HEK293 (cell line): ENCODE measurements around the gene TEPSIN.
A peak's percentile ranks its signal among the peaks of the same experiment; 100 is the strongest.

ENCODE experiments used
- CTCF ChIA-PET: fragments of 350-600 bp; formaldehyde crosslinking; extraction: SDS; loops from one replicate; lab custom pipeline; 2021; ENCODE audit warnings: antibody characterized with exemption; lab: Yijun Ruan, JAX
- POLR2A ChIA-PET: fragments of 300-600 bp; formaldehyde crosslinking; extraction: SDS; loops from one replicate; lab custom pipeline; 2020; ENCODE audit warnings: antibody characterized with exemption, inconsistent platforms; lab: Yijun Ruan, JAX
- H3K27ac ChIP-seq: fragments of 200-500 bp; sonication (Bioruptor generic); 2 replicates; pipeline ENCODE4 v1.5.1; 2014; ENCODE audit warnings: low read depth, low read length, control low read depth, inconsistent platforms; ENCODE audit errors: extremely low read depth
- H3K36me3 ChIP-seq, 2 experiments: fragments of 200-500 bp in 1 of 2; sonication (Bioruptor generic) in 1 of 2; 1 replicate in 1 of 2; 2 replicates in 1 of 2; pipeline ENCODE4 v1.5.1; 2014 to 2017; ENCODE audit warnings: inconsistent platforms in 2 of 2, low read length in 2 of 2; ENCODE audit not compliant: control insufficient read depth in 2 of 2, insufficient read depth in 1 of 2
- H3K4me1 ChIP-seq: fragments of 200-500 bp; sonication (Bioruptor generic); 2 replicates; pipeline ENCODE4 v1.5.1; 2014; ENCODE audit warnings: mild to moderate bottlenecking, low read length, inconsistent platforms; ENCODE audit not compliant: control insufficient read depth, insufficient read depth
- H3K4me3 ChIP-seq: 2 replicates; pipeline ENCODE4 v1.5.1; 2011; ENCODE audit warnings: low read depth, mild to moderate bottlenecking, control low read depth, low read length, moderate library complexity
- H3K9me3 ChIP-seq: fragments of 200-500 bp; sonication (Bioruptor generic); 2 replicates; pipeline ENCODE4 v1.5.1; 2014; ENCODE audit warnings: low read depth, low read length, inconsistent platforms; ENCODE audit not compliant: control insufficient read depth, insufficient read depth
- ELK4 ChIP-seq: IDR thresholded peaks from 2 replicates; pipeline ENCODE4 v1.6.1; 2011; ENCODE audit warnings: mild to moderate bottlenecking, low read depth, low read length, borderline replicate concordance
- KLF17 ChIP-seq: fragments of 450-650 bp; formaldehyde crosslinking; IDR thresholded peaks from 2 replicates; pipeline ENCODE4 v1.5.1; 2016; ENCODE audit warnings: missing biosample characterization, missing genetic modification characterization
- PRDM1 ChIP-seq: fragments of 450-650 bp; formaldehyde crosslinking; IDR thresholded peaks from 2 replicates; pipeline ENCODE4; 2016; ENCODE audit warnings: missing biosample characterization, missing genetic modification characterization
- PRDM10 ChIP-seq: fragments of 450-650 bp; formaldehyde crosslinking; IDR thresholded peaks from 2 replicates; pipeline ENCODE4 v1.5.1; 2016; ENCODE audit warnings: missing biosample characterization, missing genetic modification characterization
- SCRT2 ChIP-seq: fragments of 450-650 bp; formaldehyde crosslinking; IDR thresholded peaks from 2 replicates; pipeline ENCODE4 v1.5.1; 2016; ENCODE audit warnings: missing biosample characterization, missing genetic modification characterization
- ZBTB1 ChIP-seq: fragments of 450-650 bp; formaldehyde crosslinking; IDR thresholded peaks from 2 replicates; pipeline ENCODE4 v1.5.1; 2016; ENCODE audit warnings: missing biosample characterization, missing genetic modification characterization
- ZFHX2 ChIP-seq: fragments of 450-650 bp; formaldehyde crosslinking; conservative IDR thresholded peaks from 2 replicates; pipeline ENCODE4 v1.5.1; 2016; ENCODE audit warnings: missing biosample characterization, missing genetic modification characterization
- ZIC2 ChIP-seq: fragments of 450-650 bp; formaldehyde crosslinking; IDR thresholded peaks from 2 replicates; pipeline ENCODE4 v1.5.1; 2016; ENCODE audit warnings: missing biosample characterization, missing genetic modification characterization
- ZNF132 ChIP-seq: fragments of 450-650 bp; formaldehyde crosslinking; IDR thresholded peaks from 2 replicates; pipeline ENCODE4 v1.5.1; 2017; ENCODE audit warnings: missing biosample characterization, missing genetic modification characterization, borderline replicate concordance
- ZNF133 ChIP-seq: fragments of 450-650 bp; formaldehyde crosslinking; IDR thresholded peaks from 2 replicates; pipeline ENCODE4 v1.5.1; 2016; ENCODE audit warnings: missing biosample characterization, missing genetic modification characterization
- ZNF140 ChIP-seq: fragments of 450-650 bp; formaldehyde crosslinking; IDR thresholded peaks from 2 replicates; pipeline ENCODE4 v1.5.1; 2016; ENCODE audit warnings: missing biosample characterization, missing genetic modification characterization
- ZNF223 ChIP-seq: fragments of 450-650 bp; formaldehyde crosslinking; IDR thresholded peaks from 2 replicates; pipeline ENCODE4 v1.5.1; 2016; ENCODE audit warnings: missing biosample characterization, missing genetic modification characterization
- ZNF398 ChIP-seq: fragments of 450-650 bp; formaldehyde crosslinking; IDR thresholded peaks from 2 replicates; pipeline ENCODE4 v1.5.1; 2017; ENCODE audit warnings: missing biosample characterization, missing genetic modification characterization
- ZNF501 ChIP-seq: fragments of 450-650 bp; formaldehyde crosslinking; IDR thresholded peaks from 2 replicates; pipeline ENCODE4 v1.5.1; 2016; ENCODE audit warnings: missing biosample characterization, missing genetic modification characterization
- ZNF513 ChIP-seq: fragments of 450-650 bp; IDR thresholded peaks from 2 replicates; pipeline ENCODE4 v1.5.1; 2018; ENCODE audit warnings: missing biosample characterization, missing genetic modification characterization
- ZNF571 ChIP-seq: fragments of 450-650 bp; formaldehyde crosslinking; IDR thresholded peaks from 2 replicates; pipeline ENCODE4 v1.5.0; 2017; ENCODE audit warnings: missing biosample characterization, missing genetic modification characterization
- ZNF580 ChIP-seq: fragments of 450-650 bp; formaldehyde crosslinking; IDR thresholded peaks from 2 replicates; pipeline ENCODE4 v1.5.1; 2016; ENCODE audit warnings: missing biosample characterization, missing genetic modification characterization
- ZNF596 ChIP-seq: fragments of 450-650 bp; IDR thresholded peaks from 2 replicates; pipeline ENCODE4 v1.5.0; 2018; ENCODE audit warnings: missing biosample characterization, mild to moderate bottlenecking, missing genetic modification characterization, moderate library complexity
- ZNF639 ChIP-seq: fragments of 450-650 bp; formaldehyde crosslinking; IDR thresholded peaks from 2 replicates; pipeline ENCODE4 v1.5.1; 2016; ENCODE audit warnings: missing biosample characterization, missing genetic modification characterization
- ZNF701 ChIP-seq: fragments of 450-650 bp; formaldehyde crosslinking; IDR thresholded peaks from 2 replicates; pipeline ENCODE4 v1.5.1; 2016; ENCODE audit warnings: missing biosample characterization, missing genetic modification characterization
- ZNF777 ChIP-seq: fragments of 450-650 bp; formaldehyde crosslinking; IDR thresholded peaks from 2 replicates; pipeline ENCODE4 v1.5.1; 2017; ENCODE audit warnings: missing biosample characterization, missing genetic modification characterization, borderline replicate concordance
- ZSCAN5A ChIP-seq: fragments of 450-650 bp; formaldehyde crosslinking; IDR thresholded peaks from 2 replicates; pipeline ENCODE4 v1.5.1; 2016; ENCODE audit warnings: missing biosample characterization, missing genetic modification characterization

The TEPSIN gene

GRCh38 chr17:81239714-81240555, 1.1 kb upstream of the TEPSIN start (continued):
- TF ChIP-seq PRDM10 (tag by site-specific recombination) (peak; percentile 93), ZNF701 (no peak), ZNF132 (no peak), ZFHX2 (tag by site-specific recombination) (0 out of 2 replicates have a peak, but pooled peaks have one; percentile 3), ZBTB1 (no peak), SCRT2 (tag by site-specific recombination) (no peak), ZNF133 (no peak), ZNF501 (0 out of 2 replicates have a peak, but pooled peaks have one; percentile 24), PRDM1 (tag by site-specific recombination) (no peak), ELK4 (no peak), ZNF513 (tag by site-specific recombination) (no peak), ZNF639 (tag by site-specific recombination) (no peak)
- TF ChIP-seq, all 188 proteins: peak for 6

- Histone ChIP-seq H3K4me1 (peaks cover 8% of the 10 kb centered on the region), H3K4me3 (peak overlapping the region; percentile 80), H3K27ac (peak overlapping the region; percentile 58; the same call in 1 of the 2 replicates), H3K36me3 (peaks cover 0 to 43% of the 10 kb centered on the region in 2 experiments; a peak in 2 of 3 replicates), H3K9me3 (no peaks in the 10 kb centered on the region)
- ChIA-PET CTCF (interaction anchor here (1.0 to 5.2 kb wide), 5 partner anchors 16 to 246 kb away, joined by 3 to 42 read pairs (median 7); no protein-coding TSS in a partner anchor), POLR2A (interaction anchor here (0.6 to 3.1 kb wide), 24 partner anchors 8 to 589 kb away, joined by 3 to 55 read pairs (median 4); partner anchors contain the start of genes ACTG1, BAHCC1, CEP131 and FAAP100)
- TF ChIP-seq ZNF223 (tag by site-specific recombination), result no peak
- TF ChIP-seq ZNF596 (tag by site-specific recombination), result 0 out of 2 replicates have a peak, but pooled peaks have one; percentile 14
- no peak for TF ChIP-seq ZNF501
- 0 out of 2 replicates have a peak, but pooled peaks have one; percentile 15 for TF ChIP-seq ZIC2 (tag by site-specific recombination)
- peak; percentile 51; the same call in 1 of the 2 replicates for TF ChIP-seq ZNF777 (tag by site-specific recombination)
- no peak for TF ChIP-seq KLF17 (tag by site-specific recombination)
- 0 out of 2 replicates have a peak, but pooled peaks have one; percentile 31 for TF ChIP-seq ZSCAN5A (tag by site-specific recombination)
- no peak for TF ChIP-seq ZNF140 (tag by site-specific recombination)
- no peak for TF ChIP-seq ZNF571 (tag by site-specific recombination)
- TF ChIP-seq ZNF580 (tag by site-specific recombination), result no peak
- 0 out of 2 replicates have a peak, but pooled peaks have one; percentile 15 for TF ChIP-seq ZNF398 (tag by site-specific recombination)
Observed at GRCh38 chr17:81238490-81238814, 403 bp downstream of the TEPSIN start.
